HTR-8/SVneo (cell line): Measurements from ENCODE around the gene PRKCZ.

Source experiments
- DNase-seq: peaks from one replicate; pipeline ENCODE4 v3.0.0; 2011; ENCODE audit warnings: low spot score, mixed read lengths; ENCODE audit not compliant: insufficient read length
- FAIRE-seq: peaks from 2 replicates; lab custom pipeline; 2011; peaks lifted over from hg19 to GRCh38; lab: Jason Lieb, UNC

Gene PRKCZ

GRCh38 chr1:2185880-2186855, 136.0 kb downstream of the PRKCZ start:
- no peak for FAIRE-seq
- no peak for DNase-seq

GRCh38 chr1:2186901-2187300, 136.7 kb downstream of the PRKCZ start:
- no peak for DNase-seq
- no peak for FAIRE-seq

- no peak for DNase-seq
- FAIRE-seq: no peak
Observed at GRCh38 chr1:2187619-2188018, 137.4 kb downstream of the PRKCZ start.

- FAIRE-seq (no peak), DNase-seq (no peak)
Observed at GRCh38 chr1:2188336-2188735, 138.1 kb downstream of the PRKCZ start.

GRCh38 chr1:2189459-2190425, 139.5 kb downstream of the PRKCZ start:
- DNase-seq (peak; percentile 63), FAIRE-seq (peak; percentile 16)

GRCh38 chr1:2190491-2190976, 140.3 kb downstream of the PRKCZ start:
- DNase-seq (no peak), FAIRE-seq (no peak)

- FAIRE-seq: no peak
- no peak for DNase-seq
Observed at GRCh38 chr1:2192031-2192995, 142.1 kb downstream of the PRKCZ start.

- no peak for FAIRE-seq
- DNase-seq: no peak
Observed at GRCh38 chr1:2193514-2194281, 143.5 kb downstream of the PRKCZ start.

- FAIRE-seq: no peak
- peak; percentile 65 for DNase-seq
Observed at GRCh38 chr1:2194319-2194897, 144.2 kb downstream of the PRKCZ start, which contains the start of gene FAAP20. FAAP20 (minus strand) TSS chr1:2194772; CDS start chr1:2194749, 23 bp downstream.

- FAIRE-seq: no peak
Observed at GRCh38 chr1:2194898-2195673, 144.9 kb downstream of the PRKCZ start.

GRCh38 chr1:2195785-2196184, 145.6 kb downstream of the PRKCZ start:
- DNase-seq (no peak), FAIRE-seq (no peak)

More at GRCh38 chr1:2194898-2195673, 144.9 kb downstream of the PRKCZ start:
- DNase-seq: peak; percentile 87

- no peak for DNase-seq
- FAIRE-seq: no peak
Observed at GRCh38 chr1:2196901-2197638, 146.9 kb downstream of the PRKCZ start.

GRCh38 chr1:2197707-2198165, 147.5 kb downstream of the PRKCZ start:
- no peak for DNase-seq
- FAIRE-seq: no peak

- DNase-seq (no peak), FAIRE-seq (no peak)
Observed at GRCh38 chr1:2198571-2198970, 148.4 kb downstream of the PRKCZ start.

- DNase-seq (peak; percentile 31), FAIRE-seq (no peak)
Observed at GRCh38 chr1:2199042-2199810, 149.0 kb downstream of the PRKCZ start.
